HG02970 (cell line): Measurements from ENCODE around the gene ZNF670.
A peak's percentile ranks its signal among the peaks of the same experiment; 100 is the strongest.
"Not testable (repeated sequence)": the region's sequence is repeated elsewhere in the genome, so short reads cannot be mapped to it uniquely, and the experiment has no call there.

ENCODE experiments used
- ATAC-seq: cut with Tn5 transposase; IDR thresholded peaks from one replicate; pipeline ENCODE4 v1.9.1; 2021; ENCODE audit warnings: mild to moderate bottlenecking, moderate library complexity, moderate number of reproducible peaks; ENCODE audit not compliant: unreplicated experiment, low FRiP score

Gene ZNF670

GRCh38 chr1:247078258-247079140 is at the start of gene ZNF670:
Gene ZNF670, minus strand, starts transcription at chr1:247078811. Its CDS starts 215 bp downstream, at chr1:247078596.
- peak; percentile 99 for ATAC-seq

GRCh38 chr1:247127519-247128282 is 49.1 kb upstream of the ZNF670 start:
- not testable (repeated sequence) for ATAC-seq

GRCh38 chr1:247126601-247127000 is 48.0 kb upstream of the ZNF670 start:
- ATAC-seq = peak; percentile 49

- ATAC-seq = peak; percentile 99
Measured at GRCh38 chr1:247126166-247126565, 47.6 kb upstream of the ZNF670 start.

- ATAC-seq = no peak
Measured at GRCh38 chr1:247121382-247121781, 42.8 kb upstream of the ZNF670 start.

- not testable (repeated sequence) for ATAC-seq
Measured at GRCh38 chr1:247120408-247120668, 41.7 kb upstream of the ZNF670 start.

- ATAC-seq = no peak
Measured at GRCh38 chr1:247119600-247120407, 41.2 kb upstream of the ZNF670 start.

- ATAC-seq = no peak
Measured at GRCh38 chr1:247118946-247119446, 40.4 kb upstream of the ZNF670 start.

- ATAC-seq = no peak
Measured at GRCh38 chr1:247115545-247115944, 36.9 kb upstream of the ZNF670 start.

- no peak for ATAC-seq
Measured at GRCh38 chr1:247115141-247115510, 36.5 kb upstream of the ZNF670 start.

- no peak for ATAC-seq
Measured at GRCh38 chr1:247114351-247115140, 35.9 kb upstream of the ZNF670 start.

- no peak for ATAC-seq
Measured at GRCh38 chr1:247113733-247114271, 35.2 kb upstream of the ZNF670 start.

GRCh38 chr1:247113094-247113497 is 34.5 kb upstream of the ZNF670 start:
- no peak for ATAC-seq

- no peak for ATAC-seq
Measured at GRCh38 chr1:247112479-247112781, 33.8 kb upstream of the ZNF670 start.

GRCh38 chr1:247111700-247112478 is 33.3 kb upstream of the ZNF670 start:
- no peak for ATAC-seq

GRCh38 chr1:247111259-247111699 is 32.7 kb upstream of the ZNF670 start:
- ATAC-seq = no peak

GRCh38 chr1:247110627-247111258 is 32.1 kb upstream of the ZNF670 start:
- ATAC-seq = no peak

GRCh38 chr1:247107694-247108093 is 29.1 kb upstream of the ZNF670 start:
- ATAC-seq = no peak

- ATAC-seq = no peak
Measured at GRCh38 chr1:247105966-247106365, 27.4 kb upstream of the ZNF670 start.
